Activated CD4-positive, alpha-beta T cell treated with anti-CD3 and anti-CD28 coated beads for 1 hour (primary cell): ENCODE measurements around the gene TPK1.
"Not testable (repeated sequence)": the region's sequence is repeated elsewhere in the genome, so short reads cannot be mapped to it uniquely, and the experiment has no call there.

Source experiments
- DNase-seq: peaks from one replicate; pipeline ENCODE4 v3.0.0-alpha.2; 2020

TPK1 gene

DNA sequence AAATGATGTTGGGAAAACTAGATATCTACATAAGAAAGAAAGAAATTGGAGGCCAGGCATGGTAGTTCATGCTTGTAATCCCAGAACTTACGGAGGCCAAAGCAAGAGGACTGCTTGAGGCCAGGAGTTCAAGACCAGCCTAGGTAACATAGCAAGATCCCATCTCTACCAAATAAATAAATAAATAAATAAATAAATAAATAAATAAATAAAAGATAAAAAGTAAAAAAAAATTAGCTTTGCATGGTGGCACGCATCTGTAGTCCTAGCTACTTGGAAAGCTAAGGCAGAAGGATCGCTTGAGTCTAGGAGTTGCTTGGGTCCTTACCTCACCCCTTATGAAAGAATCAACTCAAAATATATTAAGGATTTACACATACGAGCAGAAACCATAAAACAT is 238.9 kb downstream of the TPK1 start:
- DNase-seq, result no peak

- DNase-seq, result no peak
Observed at GRCh38 chr7:144594580-144594979, 241.3 kb downstream of the TPK1 start.

DNA sequence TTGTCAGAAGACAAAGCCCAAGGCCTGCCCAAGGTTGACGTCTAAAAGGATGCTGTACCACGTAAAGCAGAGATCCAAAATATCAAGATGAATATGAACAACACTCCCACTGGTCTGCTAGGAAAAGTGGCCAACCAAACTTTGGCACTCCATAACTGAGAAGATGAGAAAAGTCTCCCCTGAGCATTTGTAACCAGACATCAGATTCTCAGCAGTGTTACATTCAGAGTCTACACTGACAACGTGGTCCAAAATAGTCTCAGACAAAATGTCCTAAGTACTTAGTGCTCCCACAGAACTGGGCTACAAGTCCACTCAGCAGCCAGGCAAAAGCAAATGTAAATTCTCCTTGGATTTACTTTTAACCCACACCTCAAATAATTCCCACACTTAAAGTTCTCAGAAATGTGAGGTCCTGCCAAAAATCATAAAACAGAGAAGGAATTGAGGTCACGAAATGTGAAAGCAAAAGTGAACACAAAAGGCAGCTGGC is 247.2 kb downstream of the TPK1 start:
- no peak for DNase-seq

- DNase-seq, result no peak
Observed at GRCh38 chr7:144587701-144588100, 248.2 kb downstream of the TPK1 start.

DNA sequence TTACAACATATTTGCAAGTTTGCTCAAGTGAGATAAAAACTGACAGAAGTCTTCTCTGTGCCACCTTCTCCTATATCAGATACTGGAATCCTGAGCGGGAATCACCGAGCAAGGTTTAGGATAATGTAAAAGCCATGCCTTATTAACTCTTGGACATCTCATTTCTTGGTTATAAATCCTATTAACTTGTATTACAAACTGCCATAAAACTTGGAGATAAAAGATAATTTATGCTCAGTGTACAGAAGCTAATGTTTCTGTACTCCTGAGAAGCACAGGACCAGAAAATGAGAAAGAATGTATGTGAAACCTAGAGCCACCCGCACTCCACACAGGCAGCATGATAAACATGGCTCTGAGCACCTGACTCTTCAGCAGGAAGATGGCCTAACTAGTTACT is 251.1 kb downstream of the TPK1 start:
- no peak for DNase-seq

GRCh38 chr7:144579687-144580086 is 256.2 kb downstream of the TPK1 start:
- DNase-seq, result no peak

- DNase-seq, result no peak
Observed at GRCh38 chr7:144575456-144575855, 260.4 kb downstream of the TPK1 start.

GRCh38 chr7:144574753-144575152 is 261.1 kb downstream of the TPK1 start:
- not testable (repeated sequence) for DNase-seq

- DNase-seq, result no peak
Observed at GRCh38 chr7:144568233-144568632, 267.6 kb downstream of the TPK1 start.

- no peak for DNase-seq
Observed at GRCh38 chr7:144565586-144565985, 270.3 kb downstream of the TPK1 start.

GRCh38 chr7:144549861-144550260 is 286.0 kb downstream of the TPK1 start:
- DNase-seq, result no peak

- no peak for DNase-seq
Observed at GRCh38 chr7:144548556-144548955, 287.3 kb downstream of the TPK1 start.

DNA sequence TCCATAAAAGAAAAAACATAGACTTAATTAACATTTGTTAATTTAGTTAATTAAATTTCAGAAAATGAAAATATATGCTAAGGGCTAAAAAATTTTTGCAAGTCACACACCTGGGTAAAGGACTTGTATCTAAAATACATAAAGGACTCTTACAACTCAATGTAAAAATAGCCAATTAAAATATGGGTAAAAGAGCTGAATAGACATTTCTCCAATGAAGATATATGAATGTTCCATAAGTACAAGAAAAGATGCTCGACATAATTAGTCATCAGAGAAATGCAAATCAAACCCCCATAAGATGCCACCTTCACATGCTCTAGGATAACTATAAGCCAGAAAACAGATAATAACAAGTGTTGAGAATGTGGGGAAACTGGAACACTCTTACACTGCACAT is 288.0 kb downstream of the TPK1 start:
- DNase-seq, result no peak

DNA sequence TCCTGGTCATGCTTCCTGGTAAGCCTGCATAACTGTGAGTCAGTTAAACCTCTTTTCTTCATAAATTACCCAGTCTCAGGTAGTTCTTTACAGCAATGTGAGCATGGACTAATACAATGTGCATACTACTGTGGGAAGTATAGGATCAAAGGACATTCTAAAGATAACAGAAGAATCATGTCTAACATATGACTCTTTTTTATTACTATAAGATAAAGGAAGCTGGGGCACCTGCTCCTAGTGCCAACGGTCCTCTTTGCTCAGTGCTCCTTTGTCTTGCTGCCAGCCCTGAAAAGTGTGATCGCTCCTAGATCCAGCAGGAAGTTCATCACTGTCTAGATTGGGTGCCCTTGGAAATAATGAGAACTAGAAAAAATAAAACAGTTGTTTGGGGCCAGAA is 289.1 kb downstream of the TPK1 start:
- DNase-seq, result no peak

GRCh38 chr7:144545330-144545729 is 290.5 kb downstream of the TPK1 start:
- no peak for DNase-seq

GRCh38 chr7:144534655-144535395 is 301.0 kb downstream of the TPK1 start:
- DNase-seq, result no peak

GRCh38 chr7:144534196-144534595 is 301.7 kb downstream of the TPK1 start:
- DNase-seq, result no peak

- DNase-seq, result no peak
Observed at GRCh38 chr7:144531181-144531580, 304.7 kb downstream of the TPK1 start.

- no peak for DNase-seq
Observed at GRCh38 chr7:144529269-144529926, 306.5 kb downstream of the TPK1 start.

- DNase-seq, result no peak
Observed at GRCh38 chr7:144528536-144529045, 307.3 kb downstream of the TPK1 start.

GRCh38 chr7:144527051-144527471 is 308.8 kb downstream of the TPK1 start:
- DNase-seq, result no peak

DNA sequence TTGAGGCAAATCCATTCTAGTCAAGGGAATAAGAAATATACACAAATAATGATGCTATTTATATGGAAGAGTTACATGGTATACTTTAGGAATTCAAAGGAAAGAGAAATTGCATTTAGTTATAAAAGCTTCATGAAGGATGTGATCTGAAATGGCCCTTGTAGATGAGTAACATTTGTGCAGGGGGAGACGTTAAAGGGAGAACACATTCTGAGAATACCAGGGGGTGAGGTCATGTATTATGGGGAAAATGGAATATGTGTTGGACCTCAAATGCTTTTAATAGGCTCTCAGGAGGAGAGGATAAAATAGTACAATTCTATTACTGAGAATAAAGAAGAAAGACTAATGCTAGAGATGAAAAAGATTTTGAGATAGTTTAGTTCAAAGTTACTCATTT is 309.9 kb downstream of the TPK1 start:
- no peak for DNase-seq

GRCh38 chr7:144524271-144524670 is 311.6 kb downstream of the TPK1 start:
- no peak for DNase-seq

GRCh38 chr7:144523621-144524020 is 312.2 kb downstream of the TPK1 start:
- DNase-seq, result no peak
